ENCODE data around the gene GPC6. TPM values are rescaled to one million over a fixed set of nuclear protein-coding genes. Genes with fewer than 3 reads are reported as not detected.

GPC6 gene
- total RNA-seq, 2 donors from 2014 or later = 35.9 to 61.9 TPM

DNA sequence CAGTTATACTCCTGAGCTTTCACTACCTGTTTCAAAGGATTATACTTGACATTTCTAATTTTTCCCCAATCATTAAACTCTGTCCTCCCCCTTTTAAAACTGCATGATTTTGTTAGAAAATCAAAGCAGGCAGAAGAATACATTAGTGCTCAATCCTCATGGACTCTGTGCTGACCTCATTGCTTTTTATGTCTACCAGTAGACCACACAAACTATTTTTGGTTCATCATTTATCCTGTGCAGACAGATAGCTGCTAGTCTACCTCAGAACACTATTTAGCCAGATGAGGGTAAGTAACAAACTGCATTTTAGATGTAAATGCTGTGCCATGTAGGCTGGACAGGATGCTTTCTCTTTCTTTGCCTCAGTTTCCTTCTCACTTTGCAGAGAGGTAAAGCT is 1016.9 kb downstream of the GPC6 start:
- intact Hi-C loops (cut with DNase I) = no loop called here
- DNase-seq (ENCODE audit: low spot score) = no peak

DNA sequence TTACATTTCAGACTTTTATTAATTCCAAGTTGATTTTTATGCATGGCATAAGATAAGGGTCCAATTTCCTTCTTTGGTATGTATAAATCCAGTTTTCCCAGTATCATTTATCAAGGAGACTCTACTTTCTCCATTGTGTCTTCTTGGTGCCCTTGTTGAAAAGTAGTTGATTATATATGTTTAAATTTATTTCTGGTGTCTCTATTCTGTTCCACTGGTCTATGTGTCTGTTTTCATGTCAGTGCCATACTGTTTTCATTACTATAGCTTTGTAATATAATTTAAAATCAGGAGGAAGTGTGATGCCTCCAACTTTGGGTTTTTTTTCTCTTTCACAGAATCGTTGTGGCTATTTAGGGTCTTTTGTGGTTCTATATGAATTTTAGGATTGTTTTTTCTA is 1019.9 kb downstream of the GPC6 start:
- no peak for DNase-seq (ENCODE audit: low spot score)
- intact Hi-C loops (cut with DNase I) = no loop called here

DNA sequence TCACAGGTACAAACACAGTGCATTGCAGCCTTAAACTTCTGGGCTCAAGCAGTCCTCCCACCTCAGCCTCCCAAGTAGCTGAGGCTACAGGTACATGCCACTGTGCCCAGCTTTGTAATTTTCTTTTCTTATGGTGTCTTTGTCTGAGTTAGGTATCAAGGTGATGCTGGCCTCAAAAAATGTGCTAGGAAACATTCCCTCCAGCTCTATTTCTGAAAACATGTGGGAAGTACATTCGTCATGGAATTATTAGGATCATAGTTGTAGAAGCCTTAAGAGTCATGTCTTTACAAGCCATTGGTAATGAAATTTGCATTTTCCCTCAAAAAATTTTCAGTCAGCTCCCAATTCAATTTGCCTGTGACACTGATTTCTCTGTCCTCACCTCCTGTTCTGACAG is 1021.3 kb downstream of the GPC6 start:
- no peak for DNase-seq (ENCODE audit: low spot score)
- intact Hi-C loops (cut with DNase I) = no loop called here

DNA sequence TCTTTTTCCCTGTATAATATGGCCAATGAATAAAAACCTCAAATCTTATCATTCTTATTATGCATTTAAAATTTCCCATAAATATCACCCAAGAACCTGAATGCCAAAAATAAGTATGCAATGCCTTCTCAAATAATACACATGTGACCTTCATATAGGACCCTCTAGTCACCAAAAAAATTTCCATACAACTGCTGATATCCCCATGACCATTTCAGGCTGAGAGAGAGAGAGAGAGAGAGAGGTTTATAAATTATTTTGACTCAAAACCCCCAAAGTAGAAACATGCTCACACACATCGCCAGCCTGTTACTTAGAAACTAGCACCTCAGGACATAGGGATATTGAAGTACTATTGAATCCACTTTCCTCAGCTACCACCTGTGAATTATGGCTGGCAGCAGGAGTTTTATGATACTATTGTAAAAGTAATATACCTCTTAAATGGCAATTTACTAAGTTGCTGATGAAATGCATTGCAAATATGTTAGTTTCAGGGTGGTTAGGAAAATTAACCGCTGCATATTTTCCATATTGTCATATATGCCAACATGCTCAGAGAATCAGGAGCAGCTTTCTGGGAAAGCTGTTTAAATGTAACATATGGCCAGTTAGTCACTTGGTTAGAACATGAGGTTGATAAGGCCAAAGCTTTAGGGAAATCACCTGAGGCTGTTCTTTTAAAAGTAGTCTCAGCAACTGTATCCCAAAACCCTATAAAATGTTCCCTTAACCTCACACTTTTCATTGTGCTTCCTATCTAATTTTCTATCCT is 1022.0 kb downstream of the GPC6 start:
- intact Hi-C loops (cut with DNase I) = no loop called here

DNA sequence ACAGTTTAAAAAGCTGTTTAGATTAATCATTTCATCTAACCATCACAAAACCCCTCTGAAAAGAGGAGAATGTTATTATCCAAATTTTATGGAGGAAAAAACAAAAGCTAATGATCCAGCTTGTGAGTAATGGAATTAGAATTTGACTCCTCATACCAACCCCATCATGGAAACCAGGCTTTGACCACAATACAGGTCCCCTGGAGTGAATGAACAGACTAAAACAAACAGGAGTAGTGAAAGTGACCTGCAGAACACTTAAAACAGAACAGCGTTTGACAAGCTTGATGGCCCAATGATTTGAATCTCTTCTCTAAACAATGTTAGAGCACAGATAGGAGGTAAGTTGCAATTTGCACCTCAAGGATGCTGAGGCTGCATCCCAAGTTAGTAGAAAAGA is 1022.9 kb downstream of the GPC6 start:
- intact Hi-C loops (cut with DNase I) = no loop called here

More for the DNA sequence above, 1022.0 kb downstream of the GPC6 start:
- no peak for DNase-seq (ENCODE audit: low spot score)

DNA sequence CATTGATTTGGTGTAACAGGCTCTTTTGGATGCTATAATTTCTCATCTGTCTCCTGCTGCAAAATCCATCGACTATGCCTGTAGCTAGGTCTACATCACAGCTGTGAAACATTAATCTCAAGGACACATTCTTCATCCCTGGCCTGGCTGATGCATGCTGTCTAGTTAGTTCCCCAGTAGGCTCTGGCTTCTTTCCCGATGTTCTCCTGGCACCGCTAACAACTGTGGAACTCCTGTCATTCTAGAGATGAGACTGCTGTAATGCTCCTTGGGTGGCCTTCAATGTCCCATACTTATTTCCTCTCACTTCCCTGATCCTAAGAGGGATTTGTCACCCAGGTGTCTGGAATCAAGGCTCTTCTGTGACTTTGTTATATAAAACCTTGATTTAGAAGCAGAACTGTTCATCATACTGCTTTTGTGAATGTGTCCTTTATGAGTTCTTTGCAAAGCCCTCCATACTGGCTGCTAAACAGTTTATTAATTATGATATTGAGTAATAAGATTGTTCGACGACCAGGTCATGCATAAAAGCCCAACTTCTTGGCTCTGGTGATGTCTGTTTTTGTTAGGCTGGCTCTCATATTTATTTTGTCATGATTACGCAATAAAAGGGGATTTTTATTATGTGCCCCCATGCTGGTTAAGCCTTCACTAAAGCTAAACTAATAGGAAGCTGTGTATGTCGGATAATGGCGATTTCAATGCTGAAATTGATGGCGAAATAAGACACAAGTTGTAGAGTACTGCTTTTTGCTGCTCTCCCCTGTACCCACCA is 1025.4 kb downstream of the GPC6 start:
- intact Hi-C loops (cut with DNase I) = no loop called here
- DNase-seq (ENCODE audit: low spot score) = no peak

More for the DNA sequence above, 1022.9 kb downstream of the GPC6 start:
- no peak for DNase-seq (ENCODE audit: low spot score)

DNA sequence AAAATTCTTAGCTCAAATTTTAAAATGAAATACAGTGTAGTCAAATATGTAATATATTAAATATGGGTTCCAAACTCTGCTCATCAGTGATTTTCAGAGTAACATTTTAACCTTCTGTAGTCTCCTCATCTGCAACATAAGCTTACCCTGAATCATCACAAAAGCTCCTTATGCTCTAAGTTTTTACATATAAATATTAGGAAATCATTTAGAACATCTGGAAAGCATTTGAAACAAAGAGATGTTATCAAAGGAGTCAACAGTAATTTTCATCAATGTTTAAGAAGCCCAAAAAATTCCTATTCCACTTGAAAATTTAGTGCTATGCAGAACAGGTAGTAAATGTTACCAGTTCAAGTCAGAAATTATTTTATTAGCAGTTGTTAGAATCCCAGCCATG is 1028.1 kb downstream of the GPC6 start:
- intact Hi-C loops (cut with DNase I) = no loop called here
- DNase-seq (ENCODE audit: low spot score) = no peak

DNA sequence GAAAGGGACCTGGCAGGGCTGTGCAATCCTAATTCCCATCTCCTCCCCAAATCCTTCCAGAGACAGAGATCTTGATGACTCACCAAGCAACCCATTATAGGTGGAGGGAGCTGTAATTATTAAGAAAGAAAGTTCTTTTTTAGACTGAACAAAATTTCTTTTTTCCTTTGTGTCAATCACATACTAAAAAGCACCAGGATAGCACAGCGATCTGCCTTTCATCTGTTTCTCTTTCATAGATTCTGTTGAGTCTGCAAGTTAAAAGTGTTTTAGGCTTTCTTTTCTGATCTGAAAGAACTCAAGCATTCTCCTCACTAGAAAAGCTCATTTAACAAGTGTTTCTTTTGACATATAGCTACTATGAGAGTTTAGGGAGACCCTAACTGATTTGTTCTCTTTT is 1030.1 kb downstream of the GPC6 start:
- intact Hi-C loops (cut with DNase I) = no loop called here
- DNase-seq (ENCODE audit: low spot score) = no peak

DNA sequence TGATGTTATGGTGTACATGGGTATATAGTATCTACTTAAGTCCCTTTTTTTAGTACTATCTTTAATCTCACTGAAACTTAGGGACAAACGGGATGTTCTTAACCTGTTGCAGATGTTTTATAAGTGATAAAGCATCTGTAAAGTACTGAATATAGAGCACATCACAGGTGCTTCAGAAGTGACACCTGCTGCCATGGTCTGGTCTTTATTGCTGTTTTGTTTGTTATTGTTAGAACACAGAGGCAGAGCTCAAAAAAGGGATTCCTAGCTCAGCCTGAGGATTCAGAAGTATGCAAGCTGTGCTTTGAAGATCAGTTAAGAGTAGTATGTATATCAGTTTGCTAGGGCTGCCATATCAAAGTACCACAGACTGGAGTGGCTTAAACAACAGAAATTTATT is 1033.4 kb downstream of the GPC6 start:
- DNase-seq (ENCODE audit: low spot score) = no peak
- intact Hi-C loops (cut with DNase I) = loop anchor here in 1 of 2 donors (10.0 kb wide), 1 partner anchor 1095 kb away; no protein-coding TSS in a partner anchor

DNA sequence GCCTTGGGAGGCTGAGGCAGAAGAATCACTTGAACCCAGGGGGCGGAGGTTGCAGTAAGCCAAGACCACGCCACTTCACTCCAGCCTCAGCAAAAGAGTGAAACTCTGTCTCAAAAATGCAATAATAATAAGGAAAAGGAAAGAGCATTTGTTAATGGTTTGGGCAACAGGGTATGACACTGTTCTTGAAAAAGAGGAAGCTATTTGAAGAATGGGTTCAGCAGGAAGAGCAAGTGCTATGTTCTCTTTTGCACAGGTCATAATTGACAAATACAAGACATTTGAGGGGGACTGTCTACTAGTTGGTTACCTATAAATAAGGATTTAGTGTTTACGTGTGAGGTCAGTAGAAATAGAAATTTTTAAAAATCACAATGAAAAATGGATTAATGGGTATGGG is 1034.6 kb downstream of the GPC6 start:
- DNase-seq (ENCODE audit: low spot score) = no peak
- intact Hi-C loops (cut with DNase I) = loop anchor here in 1 of 2 donors (10.0 kb wide), 1 partner anchor 1096 kb away; no protein-coding TSS in a partner anchor

DNA sequence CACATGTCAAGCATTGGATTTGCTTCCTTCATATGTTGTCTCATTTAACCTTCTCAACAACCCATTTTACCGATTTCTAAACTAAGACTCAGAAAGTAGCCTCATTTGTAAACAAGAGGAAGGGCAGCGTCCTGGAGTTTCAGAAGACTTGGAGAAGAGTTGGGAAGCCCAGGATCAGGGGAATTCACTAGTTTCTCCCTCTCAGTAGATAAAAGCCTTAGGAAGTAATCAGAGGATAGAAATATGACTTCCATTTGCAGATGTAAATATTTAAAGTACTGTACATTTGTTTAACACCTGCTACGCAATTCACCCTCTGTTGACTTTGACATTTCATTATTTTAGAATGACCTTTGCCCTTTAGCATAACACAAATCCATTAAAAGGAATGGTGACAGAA is 1036.4 kb downstream of the GPC6 start:
- DNase-seq (ENCODE audit: low spot score) = no peak
- intact Hi-C loops (cut with DNase I) = loop anchor here in 1 of 2 donors (10.0 kb wide), 1 partner anchor 1098 kb away; no protein-coding TSS in a partner anchor

DNA sequence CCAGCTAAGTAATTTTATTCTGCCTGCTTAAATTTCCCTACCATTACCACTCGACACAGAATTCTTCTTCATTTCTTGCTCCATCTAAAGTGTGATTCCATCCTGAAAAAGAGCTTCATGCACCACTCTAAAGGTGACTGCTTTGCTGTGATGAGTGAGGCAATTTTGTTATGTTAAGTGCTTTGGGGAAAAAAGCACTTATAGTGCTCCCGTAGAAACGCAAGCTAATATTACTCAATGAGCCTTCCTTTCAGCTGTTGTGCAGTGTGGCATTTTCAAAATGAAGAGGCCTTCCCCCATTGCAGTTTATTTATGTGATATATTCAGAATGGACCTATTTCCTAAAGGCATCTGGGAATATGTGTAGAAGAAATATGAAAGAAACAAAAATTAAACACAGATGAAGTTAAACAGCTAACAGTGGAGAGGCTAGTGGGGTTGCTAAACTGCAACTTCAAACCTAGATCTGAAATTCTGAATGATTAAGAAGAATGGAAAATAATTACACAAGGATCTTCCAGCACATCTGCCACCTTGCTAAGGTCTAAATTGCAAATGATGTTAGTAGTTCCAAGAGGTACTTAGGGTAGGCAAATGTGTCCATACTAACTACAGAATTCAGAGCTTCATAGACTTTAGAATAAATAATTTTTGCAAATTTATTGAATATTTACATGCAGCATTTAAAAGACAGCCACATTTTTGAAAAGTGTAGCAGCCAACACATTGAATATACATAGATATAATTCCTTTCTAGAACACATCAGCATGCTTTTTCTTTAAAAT is 1041.2 kb downstream of the GPC6 start:
- no peak for DNase-seq (ENCODE audit: low spot score)
- intact Hi-C loops (cut with DNase I) = loop anchor here in 1 of 2 donors (10.0 kb wide), 1 partner anchor 1103 kb away; no protein-coding TSS in a partner anchor

DNA sequence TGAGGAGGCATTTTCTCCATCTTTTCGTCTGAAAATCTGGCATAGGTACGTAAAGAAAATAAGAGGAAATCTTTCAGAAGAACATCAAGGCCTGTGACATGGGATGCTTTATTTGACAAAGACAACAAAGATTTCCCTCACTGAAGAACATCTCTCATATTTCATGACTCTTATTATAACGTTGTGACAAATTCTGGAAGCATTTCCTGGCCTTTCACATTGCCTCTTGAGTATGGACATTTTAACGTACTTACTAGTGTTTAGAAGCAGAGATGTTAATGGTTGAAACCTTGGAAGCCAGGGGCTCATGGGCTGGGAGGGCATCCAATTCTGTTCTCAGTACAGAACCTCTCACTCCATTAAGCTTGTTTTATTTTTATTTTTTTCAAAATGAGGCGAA is 1042.1 kb downstream of the GPC6 start:
- intact Hi-C loops (cut with DNase I) = loop anchor here in 1 of 2 donors (10.0 kb wide), 1 partner anchor 1104 kb away; no protein-coding TSS in a partner anchor
- DNase-seq (ENCODE audit: low spot score) = no peak

DNA sequence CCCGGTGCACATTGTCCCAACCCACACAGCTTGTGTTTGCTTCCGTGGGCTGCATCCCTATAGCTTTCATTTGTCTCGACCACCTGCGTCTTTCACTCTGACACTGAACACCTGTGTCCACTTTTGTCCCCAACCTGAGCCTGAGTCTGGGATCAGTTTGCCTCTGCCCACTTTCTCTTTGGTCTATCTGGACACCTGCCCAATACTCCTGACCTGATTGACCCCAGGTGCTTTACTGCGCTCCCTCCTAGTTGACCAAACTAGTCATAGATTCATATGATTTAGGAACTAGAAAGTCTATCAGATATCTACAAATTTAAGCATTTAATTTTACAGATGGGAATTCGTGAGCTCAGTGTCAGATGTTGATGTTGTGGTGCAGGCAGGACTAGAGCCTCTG is 1043.0 kb downstream of the GPC6 start:
- intact Hi-C loops (cut with DNase I) = loop anchor here in 1 of 2 donors (10.0 kb wide), 1 partner anchor 1105 kb away; no protein-coding TSS in a partner anchor
- no peak for DNase-seq (ENCODE audit: low spot score)

DNA sequence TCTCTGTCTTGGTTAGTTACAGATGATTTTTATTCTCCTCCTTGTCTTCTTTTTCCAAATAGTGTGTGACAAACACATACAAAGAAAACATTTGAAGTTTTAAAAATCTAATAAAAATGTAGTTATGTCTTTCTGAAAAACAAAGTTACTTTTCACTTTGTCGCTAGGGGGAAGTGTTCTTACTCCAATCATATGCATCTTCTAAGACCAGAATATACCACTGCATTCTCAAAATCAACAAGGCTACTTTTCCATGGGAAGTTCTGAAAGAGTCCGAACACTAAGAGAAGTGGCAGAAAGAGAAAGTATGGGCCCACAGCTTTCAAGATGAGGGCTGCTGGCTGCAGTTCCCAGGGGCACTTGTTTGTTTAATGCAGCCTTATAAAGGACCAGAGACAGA is 1043.9 kb downstream of the GPC6 start:
- DNase-seq (ENCODE audit: low spot score) = no peak
- intact Hi-C loops (cut with DNase I) = no loop called here

DNA sequence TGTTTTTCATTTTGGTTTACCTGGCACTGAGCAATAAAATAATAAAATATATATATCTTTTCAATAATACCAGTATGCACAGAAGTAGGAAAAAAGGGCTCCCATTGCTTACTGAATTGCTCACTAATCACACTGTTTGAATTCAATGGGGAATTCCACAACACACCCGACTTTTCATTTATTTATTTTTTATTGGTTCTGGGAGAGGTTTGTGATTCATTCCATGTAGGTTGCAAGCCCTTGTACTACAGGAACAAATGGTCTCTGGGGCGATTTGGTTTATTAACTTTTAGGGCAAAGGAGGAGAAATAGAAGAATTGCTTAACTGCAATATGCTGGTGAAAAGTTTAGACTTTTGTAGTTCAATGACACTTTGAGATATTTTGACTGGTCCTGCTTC is 1045.4 kb downstream of the GPC6 start:
- DNase-seq (ENCODE audit: low spot score) = no peak
- intact Hi-C loops (cut with DNase I) = no loop called here

DNA sequence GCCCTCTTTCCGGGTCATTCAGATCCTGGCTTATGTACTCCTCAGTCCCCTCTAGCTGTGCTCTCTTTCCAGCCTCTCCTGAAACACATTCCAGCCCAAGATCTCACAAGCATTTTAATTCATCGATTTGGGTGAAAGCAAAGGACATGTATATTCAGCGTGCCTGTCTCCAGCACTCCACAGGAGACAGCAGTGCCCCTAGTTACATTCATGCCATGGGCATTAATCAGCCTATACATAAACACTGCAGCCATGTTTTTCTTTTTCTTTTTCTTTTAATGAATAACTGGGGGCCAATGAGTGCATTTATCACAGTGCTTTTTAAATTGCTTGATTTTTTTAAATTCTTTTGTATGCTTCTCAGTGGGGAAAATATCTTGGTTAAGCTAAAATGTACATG is 1053.7 kb downstream of the GPC6 start:
- intact Hi-C loops (cut with DNase I) = no loop called here
- DNase-seq (ENCODE audit: low spot score) = no peak

DNA sequence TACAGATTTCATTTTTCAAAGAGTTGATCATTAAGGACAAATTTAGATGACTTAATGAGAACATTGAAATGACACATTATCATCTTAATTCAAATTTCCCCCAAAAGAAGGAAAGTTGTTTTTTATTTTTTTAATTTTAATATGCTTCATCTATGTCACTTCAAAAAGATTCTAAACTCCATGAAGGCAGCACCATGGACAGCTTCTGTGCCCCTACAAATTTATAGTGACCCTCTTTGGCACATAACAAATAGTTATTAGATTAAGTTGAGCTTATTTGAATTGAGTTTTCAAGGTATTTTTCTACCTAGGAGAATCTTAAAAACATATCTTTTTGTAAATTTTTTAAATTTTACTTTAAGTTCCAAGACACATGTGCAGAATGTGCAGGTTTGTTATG is 1054.2 kb downstream of the GPC6 start:
- intact Hi-C loops (cut with DNase I) = no loop called here
- no peak for DNase-seq (ENCODE audit: low spot score)

DNA sequence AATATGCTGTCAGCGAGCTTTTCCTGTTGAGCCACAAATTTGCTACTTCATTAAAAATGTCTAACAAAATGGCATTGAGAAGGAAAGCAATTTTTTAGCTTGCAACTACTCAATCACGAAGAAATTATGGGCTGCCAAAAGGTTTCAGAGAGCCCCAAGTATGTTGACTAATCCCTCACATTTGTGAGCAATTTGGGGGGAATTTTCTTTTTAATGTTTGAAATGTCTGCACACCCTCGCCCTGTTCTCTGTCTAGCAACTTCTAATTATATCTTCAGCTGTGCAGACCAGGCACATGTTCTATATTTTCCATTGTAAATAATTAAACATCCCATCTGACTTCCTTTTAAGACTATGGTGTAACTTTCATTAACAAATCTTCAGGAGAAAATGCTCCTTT is 1060.0 kb downstream of the GPC6 start:
- intact Hi-C loops (cut with DNase I) = no loop called here
- no peak for DNase-seq (ENCODE audit: low spot score)
